ENCODE results near the gene KLHL21. TPM values are rescaled to one million over a fixed set of nuclear protein-coding genes. Genes with fewer than 3 reads are reported as not detected.
A peak's percentile ranks its signal among the peaks of the same experiment; 100 is the strongest.

The KLHL21 gene
- total and polyA plus RNA-seq, 2 of the 4 experiments (the other 2 are of a cell fraction): 12.0 to 36.7 TPM

- no peak overlapping the region for H4K8ac ChIP-seq (ENCODE audit: low read depth in 2 of 2, low read length in 2 of 2)
- H3K79me1 ChIP-seq (ENCODE audit: low read depth in 1 of 2, low read length in 2 of 2): peaks cover 5 to 59% of the 10 kb centered on the region in 2 experiments; a peak in 3 of 4 replicates
- intact Hi-C loops (cut with micrococcal nuclease): no loop called here
- H3K4ac ChIP-seq (ENCODE audit: low read depth, low read length): no peak overlapping the region
- POLR2A ChIA-PET (ENCODE audit: unreplicated experiment): no interaction called here
- H2AFZ ChIP-seq (replicated peaks; ENCODE audit: low read length, poor library complexity): no peak overlapping the region
- H4K91ac ChIP-seq (ENCODE audit: insufficient read depth, low read depth, low read length): no peak overlapping the region
- in situ Hi-C loops (cut with MboI; ENCODE audit: low sequenced_read_pairs): no loop called here
- no peaks in the 10 kb centered on the region for H3K27me3 ChIP-seq (ENCODE audit: control insufficient read depth, insufficient read depth, low read length)
- no peak overlapping the region for H3K4me2 ChIP-seq (ENCODE audit: low read depth, low read length)
- H3K9ac ChIP-seq (ENCODE audit: low read depth, low read length): no peak overlapping the region
- H3K14ac ChIP-seq (replicated peaks; ENCODE audit: low read depth, low read length): no peak overlapping the region
- dilution Hi-C loops (cut with HindIII; ENCODE audit: low sequenced_read_pairs, unreplicated experiment): no loop called here
- ATAC-seq (ENCODE audit: low read depth) (no peak), DNase-seq (no peak)
- no peak for TF ChIP-seq MAFK (IDR thresholded peaks at IDR 0.05; ENCODE audit: low read depth, low read length)
- no peak for TF ChIP-seq RCOR1 (IDR thresholded peaks at IDR 0.05; ENCODE audit: insufficient replicate concordance, low read length)
- no peak for TF ChIP-seq CHD1 (IDR thresholded peaks at IDR 0.05; ENCODE audit: low read depth, low read length)
- TF ChIP-seq POLR2A (IDR thresholded peaks at IDR 0.05; ENCODE audit: low read depth, low read length): no peak
- no peak for TF ChIP-seq NFE2L2 (IDR thresholded peaks at IDR 0.05; ENCODE audit: low read depth, low read length)
- peak overlapping the region; percentile 57 for H2AK9ac ChIP-seq (replicated peaks; ENCODE audit: low read depth, low read length, poor library complexity)
- no peak overlapping the region for H2BK20ac ChIP-seq (ENCODE audit: low read depth, low read length)
- no peak overlapping the region for H2BK120ac ChIP-seq (ENCODE audit: low read depth, low read length)
- no peaks in the 10 kb centered on the region for H3K4me1 ChIP-seq (ENCODE audit: control insufficient read depth, insufficient read depth, low read length)
- H3K27ac ChIP-seq (ENCODE audit: insufficient read depth, low read length): no peak overlapping the region
- H2AK5ac ChIP-seq (ENCODE audit: low read depth, low read length): no peak overlapping the region
- H2BK5ac ChIP-seq (ENCODE audit: low read depth, low read length, poor library complexity, severe bottlenecking): no peak overlapping the region
- 98% methylated on average over 6 of the region's 7 CpGs; no CpG with 5 or more reads in 1 of the 2 experiments for WGBS, 2 experiments (ENCODE audit: extremely low coverage in 2 of 2, insufficient read length in 1 of 2)
- H3K9me3 ChIP-seq (ENCODE audit: control insufficient read depth, insufficient read depth, low read length): no peaks in the 10 kb centered on the region
- H3K4me3 ChIP-seq (ENCODE audit: insufficient read depth, low read depth, low read length): no peak overlapping the region
- H3K36me3 ChIP-seq (ENCODE audit: control insufficient read depth, insufficient read depth, low read length): peaks cover 73% of the 10 kb centered on the region
- CTCF ChIA-PET: no interaction called here
- H2BK15ac ChIP-seq (ENCODE audit: low read depth, low read length): no peak overlapping the region
- no peak overlapping the region for H4K5ac ChIP-seq (ENCODE audit: low read depth, low read length)
- H3K23ac ChIP-seq (ENCODE audit: low read depth, low read length): no peak overlapping the region
- no peaks in the 10 kb centered on the region for H3K9me1 ChIP-seq (ENCODE audit: insufficient read depth, low read length)
- no TSS peak for BruUV-seq (replicated peaks)
- H3K56ac ChIP-seq (ENCODE audit: extremely low read depth, insufficient read depth, low read length): no peak overlapping the region
- peaks cover 64% of the 10 kb centered on the region for H4K20me1 ChIP-seq (ENCODE audit: insufficient read depth, low read length)
- H3K18ac ChIP-seq (ENCODE audit: low read depth, low read length): no peak overlapping the region
These were observed 12.6 kb downstream of the KLHL21 start for GRCh38 chr1:6590046-6590445.
